ENCODE data around the gene DYRK4.
A peak's percentile ranks its signal among the peaks of the same experiment; 100 is the strongest.

The DYRK4 gene

DNA sequence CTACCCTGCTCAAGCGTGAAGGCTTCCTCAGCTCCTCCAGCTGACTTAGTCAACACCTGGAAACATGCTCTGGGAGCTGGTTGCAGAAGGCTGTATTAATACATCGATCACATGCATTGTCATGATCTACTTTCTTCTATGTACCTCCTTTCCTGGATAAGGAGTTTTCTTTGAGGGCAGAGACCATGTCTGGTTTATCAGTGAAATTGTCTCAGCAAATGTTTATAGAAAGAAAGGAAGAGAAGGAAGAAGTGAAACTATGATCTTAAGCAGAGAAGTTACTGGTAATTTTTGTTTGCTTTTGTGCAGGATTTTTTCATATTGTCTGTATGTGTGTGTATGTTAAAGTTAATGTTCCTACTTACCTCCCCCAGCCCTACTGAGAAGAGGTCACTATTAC is 4.5 kb downstream of the DYRK4 start:
- DNase-seq: no peak

DNA sequence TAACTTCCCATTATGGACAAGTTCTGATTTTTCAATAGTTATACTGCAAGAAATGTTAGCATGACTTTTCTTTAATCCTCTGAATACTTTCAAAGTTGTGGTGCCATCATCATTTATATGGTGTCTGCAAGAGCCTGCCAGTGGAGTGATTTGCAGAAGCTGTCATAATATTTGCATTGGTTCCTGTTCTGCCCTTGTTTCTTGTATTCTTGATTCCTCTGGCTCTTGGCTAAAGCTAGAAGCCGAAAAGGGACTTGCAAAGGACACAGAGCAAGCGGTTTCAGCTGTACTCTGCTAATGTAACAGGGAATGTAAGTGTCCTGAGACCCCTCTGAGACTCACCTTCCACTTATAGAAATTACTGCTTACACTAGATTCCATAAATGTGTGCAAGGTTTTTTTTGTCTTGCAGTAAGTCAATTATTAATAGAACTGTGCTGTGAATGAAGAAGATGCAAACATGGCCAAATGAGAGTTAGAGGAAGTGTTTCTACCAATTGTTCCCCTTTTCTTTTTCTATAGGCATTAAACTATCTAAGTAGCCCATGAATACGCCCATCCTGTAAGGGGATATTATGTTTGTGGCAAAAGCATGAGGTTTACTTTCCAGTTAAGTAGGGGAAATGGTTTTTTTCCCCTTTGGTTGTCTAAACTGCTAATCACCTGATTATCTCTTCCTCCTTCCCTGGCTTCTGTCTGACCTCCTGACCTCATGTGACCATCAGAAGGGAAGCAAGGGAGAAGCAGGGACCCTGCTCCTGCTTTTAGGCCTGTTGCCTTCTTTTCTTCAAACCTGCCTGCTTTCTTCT is 5.3 kb downstream of the DYRK4 start:
- DNase-seq: no peak

- DNase-seq: no peak
These were observed 7.3 kb downstream of the DYRK4 start for GRCh38 chr12:4569261-4569660.

- DNase-seq: no peak
These were observed 10.7 kb downstream of the DYRK4 start for GRCh38 chr12:4572680-4573079.

- DNase-seq: peak; percentile 6
These were observed 17.5 kb downstream of the DYRK4 start for GRCh38 chr12:4579305-4580102.

DNA sequence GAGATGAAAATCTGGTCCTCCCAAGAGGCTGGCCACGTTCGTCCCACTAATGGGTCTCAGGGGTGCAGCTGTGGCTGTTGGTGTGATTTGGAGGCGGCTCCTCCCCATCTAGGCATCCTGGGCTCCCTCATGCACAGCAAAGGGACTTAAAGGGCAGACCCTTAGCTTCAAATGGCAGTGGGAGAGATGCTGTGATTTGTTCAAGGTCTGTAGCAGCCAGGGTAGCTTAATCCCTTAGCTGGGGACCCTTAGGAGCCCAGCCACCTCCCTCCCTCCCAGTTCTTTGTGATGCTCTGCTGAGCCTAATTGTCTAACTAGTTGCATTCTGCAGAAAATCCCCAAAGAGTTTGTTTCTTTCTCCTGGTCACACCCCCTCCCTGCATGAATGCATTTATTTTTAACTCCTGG is 18.3 kb downstream of the DYRK4 start:
- no peak for DNase-seq

GRCh38 chr12:4584281-4584680 is 22.3 kb downstream of the DYRK4 start:
- DNase-seq: no peak

GRCh38 chr12:4584896-4585295 is 22.9 kb downstream of the DYRK4 start:
- DNase-seq: no peak

- DNase-seq: no peak
These were observed 24.5 kb downstream of the DYRK4 start for GRCh38 chr12:4586500-4586899.

GRCh38 chr12:4587108-4587507 is 25.1 kb downstream of the DYRK4 start:
- DNase-seq: no peak

DNA sequence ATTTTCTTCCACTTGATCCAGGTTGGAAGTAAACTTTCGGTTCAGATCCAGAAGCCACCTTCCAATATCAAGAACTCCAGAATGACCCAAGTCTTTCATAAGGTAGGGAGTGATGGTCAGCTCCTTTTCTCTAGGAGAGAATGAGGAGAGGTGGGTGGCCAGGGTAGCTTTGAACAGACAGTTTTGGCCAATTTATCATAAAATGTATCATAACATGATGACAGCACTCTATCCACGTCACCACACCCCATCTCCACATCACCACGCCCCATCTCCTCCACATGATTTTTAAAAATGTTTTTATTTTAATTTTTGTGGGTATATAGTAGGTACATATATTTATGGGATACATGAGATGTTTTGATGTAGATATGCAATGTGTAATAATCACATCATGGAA is 26.9 kb downstream of the DYRK4 start:
- DNase-seq: no peak

DNA sequence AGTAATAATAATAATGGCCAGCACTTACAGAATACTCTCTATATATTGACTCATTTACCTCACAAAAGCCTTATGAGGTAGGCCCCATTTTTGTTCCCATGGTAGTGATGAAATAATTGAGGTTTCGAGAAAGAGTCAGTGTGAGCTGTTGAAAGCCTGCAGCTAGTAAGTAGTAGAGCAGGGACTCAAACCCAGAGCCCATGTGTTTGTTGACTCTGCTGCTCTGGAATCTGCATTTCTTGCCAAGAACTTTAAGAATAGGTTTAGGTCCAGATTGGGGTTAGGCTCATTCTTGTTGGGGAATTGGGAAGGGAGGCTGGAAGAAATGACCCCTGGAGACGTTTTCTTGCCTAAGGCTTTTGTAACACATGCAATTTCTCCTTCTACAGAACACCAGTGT is 27.9 kb downstream of the DYRK4 start:
- DNase-seq: no peak

DNA sequence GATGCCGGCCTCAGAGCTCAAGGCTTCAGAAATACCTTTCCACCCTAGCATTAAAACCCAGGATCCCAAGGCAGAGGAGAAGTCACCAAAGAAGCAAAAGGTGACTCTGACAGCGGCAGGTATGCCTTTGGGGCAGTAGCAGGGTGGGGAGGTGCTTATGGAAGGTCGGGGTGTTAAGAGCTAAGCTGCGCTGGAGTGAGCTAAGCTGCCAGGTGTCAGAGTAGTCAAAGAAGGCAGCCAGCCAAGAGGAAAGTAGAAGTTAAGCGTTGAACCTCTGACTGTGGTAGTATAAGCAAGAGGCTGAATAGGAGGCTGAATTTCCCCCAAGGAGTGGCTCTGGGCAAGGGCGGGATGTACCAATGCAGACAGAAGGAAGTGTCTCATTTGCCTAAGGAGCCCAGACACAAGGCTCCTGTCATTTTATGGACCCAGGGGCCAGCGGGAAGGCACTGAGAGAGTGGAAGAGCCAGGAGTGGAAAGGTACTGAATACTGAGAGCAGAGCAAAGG is 29.2 kb downstream of the DYRK4 start:
- DNase-seq: no peak

GRCh38 chr12:4595881-4596280 is 33.9 kb downstream of the DYRK4 start:
- DNase-seq: no peak

DNA sequence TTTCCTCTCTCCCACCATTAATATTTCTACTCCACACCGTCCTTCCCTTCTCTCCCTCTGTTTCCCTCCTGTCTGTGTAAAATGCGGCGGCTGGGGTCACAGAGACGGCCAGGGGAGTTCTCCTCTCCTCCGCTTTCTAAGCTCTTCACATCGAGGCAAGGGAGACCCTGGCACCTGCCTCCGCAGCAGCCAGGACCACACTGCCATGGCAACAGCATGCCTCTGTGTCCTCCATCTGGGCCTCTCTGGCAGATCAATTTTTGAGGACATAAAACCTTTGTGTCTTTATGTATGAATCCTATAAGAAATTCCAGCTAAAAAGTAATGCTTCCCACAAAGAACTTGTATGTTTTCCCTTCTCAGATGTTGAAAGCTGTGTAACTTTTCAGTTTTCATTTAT is 41.4 kb downstream of the DYRK4 start:
- no peak for DNase-seq

DNA sequence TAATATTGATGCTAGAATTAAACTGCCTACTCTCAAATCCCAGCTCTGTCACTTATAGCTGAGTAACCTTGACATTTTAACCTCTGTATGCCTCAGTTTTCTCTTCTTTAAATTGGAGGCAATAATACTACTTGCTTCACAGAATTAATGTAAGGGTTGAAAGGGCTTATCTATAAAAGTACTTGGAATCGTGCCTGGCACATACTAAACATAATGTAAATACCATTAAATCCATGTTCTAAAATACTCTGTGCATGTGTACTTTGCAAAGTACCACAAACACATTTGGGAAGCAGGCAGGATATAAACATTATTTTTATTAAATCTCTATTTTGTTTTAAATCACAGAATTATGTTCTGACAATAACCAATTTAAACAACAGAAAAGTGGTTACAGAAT is 41.9 kb downstream of the DYRK4 start:
- no peak for DNase-seq

- DNase-seq: peak; percentile 86
These were observed 42.7 kb downstream of the DYRK4 start for GRCh38 chr12:4604684-4605193.

- no peak for DNase-seq
These were observed 45.0 kb downstream of the DYRK4 start for GRCh38 chr12:4607056-4607455.

- no peak for DNase-seq
These were observed 47.1 kb downstream of the DYRK4 start for GRCh38 chr12:4609071-4609470.

DNA sequence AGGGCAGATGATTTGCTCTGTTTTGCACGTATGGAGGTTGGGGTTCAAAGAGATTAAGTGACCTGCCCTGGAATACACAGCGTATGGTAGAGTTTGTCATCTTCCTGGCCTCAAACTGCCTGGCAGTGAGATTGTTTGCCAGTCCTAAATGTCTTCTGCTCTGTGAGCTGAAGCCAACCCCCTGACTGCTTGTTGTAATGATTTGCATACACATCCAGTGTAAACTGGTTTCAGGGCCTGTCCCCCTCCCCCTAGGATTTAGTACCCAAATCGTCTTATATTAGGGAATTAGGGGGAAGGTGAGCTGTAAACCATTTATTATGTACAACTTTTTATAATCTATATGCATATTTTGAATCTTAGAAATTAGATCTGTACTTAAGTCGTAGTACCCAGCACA is 48.5 kb downstream of the DYRK4 start:
- no peak for DNase-seq

GRCh38 chr12:4615667-4616066 is 53.7 kb downstream of the DYRK4 start:
- DNase-seq: no peak

GRCh38 chr12:4621511-4621910 is 59.5 kb downstream of the DYRK4 start:
- DNase-seq: no peak

GRCh38 chr12:4626543-4626942 is 64.5 kb downstream of the DYRK4 start:
- DNase-seq: no peak

DNA sequence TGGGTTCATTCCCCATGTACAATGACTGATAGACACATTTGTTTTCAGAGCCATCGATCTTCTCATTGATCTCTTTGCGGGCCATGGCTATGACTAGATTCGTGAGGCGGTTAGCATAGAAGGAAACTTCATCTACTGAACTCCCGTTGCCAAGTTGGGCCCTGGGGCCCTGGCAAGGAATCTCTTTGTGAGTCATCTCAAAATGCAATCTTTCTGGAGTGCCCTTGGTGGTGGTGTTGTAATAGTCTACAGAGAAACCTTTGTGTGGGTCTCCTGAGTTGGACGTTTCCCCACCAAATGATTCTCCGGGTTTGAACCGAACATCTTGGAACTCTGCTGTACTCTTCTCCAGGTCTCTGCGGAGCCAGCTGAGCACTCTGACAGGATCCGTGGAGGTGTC is 66.4 kb downstream of the DYRK4 start:
- DNase-seq: no peak

All from CD4-positive, alpha-beta T cell treated with Interleukin-17A for 1 hour (primary cell).